Progenitor cell of endocrine pancreas (in vitro differentiated cells): Measurements from ENCODE around the gene RAB27A. TPM values are rescaled to one million over a fixed set of nuclear protein-coding genes. Genes with fewer than 3 reads are reported as not detected.
A peak's percentile ranks its signal among the peaks of the same experiment; 100 is the strongest.
"Not testable (repeated sequence)": the region's sequence is repeated elsewhere in the genome, so short reads cannot be mapped to it uniquely, and the experiment has no call there.

ENCODE experiments used
- DNase-seq: peaks from one replicate; pipeline ENCODE4 v3.0.0; 2021; ENCODE audit warnings: low spot score; ENCODE audit not compliant: unreplicated experiment
- H3K27ac Mint-ChIP-seq: 2 replicates; pipeline ENCODE4 v1.8.0; 2021; ENCODE audit warnings: mild to moderate bottlenecking, moderate library complexity, mixed read lengths
- H3K27me3 Mint-ChIP-seq: 2 replicates; pipeline ENCODE4 v1.8.0; 2021; ENCODE audit warnings: mixed read lengths
- H3K36me3 Mint-ChIP-seq: 2 replicates; pipeline ENCODE4 v1.8.0; 2022; ENCODE audit warnings: mixed read lengths; ENCODE audit not compliant: insufficient read depth
- H3K4me1 Mint-ChIP-seq: 2 replicates; pipeline ENCODE4 v1.8.0; 2021; ENCODE audit warnings: low read depth, mixed read lengths
- H3K4me3 Mint-ChIP-seq: 2 replicates; pipeline ENCODE4 v1.8.0; 2021; ENCODE audit warnings: low read depth, mild to moderate bottlenecking, moderate library complexity, mixed read lengths
- H3K9me3 Mint-ChIP-seq: 2 replicates; pipeline ENCODE4 v1.8.0; 2021; ENCODE audit warnings: low read depth, mixed read lengths
- CTCF ChIP-seq: fragments of 200-600 bp; sonication (generic); IDR thresholded peaks from one replicate; pipeline ENCODE4 v1.5.0; 2021; ENCODE audit warnings: antibody characterized with exemption, mild to moderate bottlenecking; ENCODE audit not compliant: unreplicated experiment
- total RNA-seq: library from RNA; stranded (reverse); gene quantifications from 2 replicates; pipeline ENCODE4 v1.2.1, GENCODE V29; 2021

Gene RAB27A
- total RNA-seq, 1 donor from 2014 or later, result 14.5 TPM

DNA sequence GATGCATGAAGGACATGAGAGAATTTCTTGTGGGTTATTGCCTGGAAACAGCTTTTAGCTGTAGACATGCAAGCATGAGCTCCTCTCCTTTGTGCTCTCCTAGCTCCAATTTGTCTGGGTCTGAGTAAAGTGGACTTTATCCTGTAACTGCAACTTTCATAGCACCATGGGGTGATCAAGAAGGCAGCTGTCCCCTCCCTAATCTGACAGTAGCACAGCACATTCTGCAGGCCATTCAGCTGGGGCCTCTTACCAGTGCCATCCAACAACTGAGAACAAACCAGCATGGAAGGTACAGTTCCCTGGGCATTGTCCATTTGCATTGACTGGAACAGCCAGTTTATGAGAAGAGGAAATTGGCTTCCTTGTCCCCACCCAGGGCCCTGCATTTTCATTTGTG, 7.7 kb upstream of the RAB27A start:
- no peak for DNase-seq
- no peak overlapping the region for H3K27ac Mint-ChIP-seq
- no peaks in the 10 kb centered on the region for H3K4me1 Mint-ChIP-seq
- H3K27me3 Mint-ChIP-seq, result no peaks in the 10 kb centered on the region
- no peak overlapping the region for H3K4me3 Mint-ChIP-seq
- no peak for TF ChIP-seq CTCF
- H3K36me3 Mint-ChIP-seq, result no peaks in the 10 kb centered on the region
- H3K9me3 Mint-ChIP-seq, result peaks cover 3% of the 10 kb centered on the region

GRCh38 chr15:55290528-55291057, 980 bp upstream of the RAB27A start:
- no peaks in the 10 kb centered on the region for H3K27me3 Mint-ChIP-seq
- DNase-seq, result peak; percentile 73
- peak; percentile 93 for TF ChIP-seq CTCF
- H3K36me3 Mint-ChIP-seq, result no peaks in the 10 kb centered on the region
- H3K27ac Mint-ChIP-seq, result peak overlapping the region; percentile 92
- H3K4me3 Mint-ChIP-seq, result peak overlapping the region; percentile 81
- H3K9me3 Mint-ChIP-seq, result no peaks in the 10 kb centered on the region
- H3K4me1 Mint-ChIP-seq, result peaks cover 5% of the 10 kb centered on the region

GRCh38 chr15:55289011-55289745, 435 bp downstream of the RAB27A start:
- H3K27me3 Mint-ChIP-seq, result no peaks in the 10 kb centered on the region
- no peaks in the 10 kb centered on the region for H3K9me3 Mint-ChIP-seq
- H3K27ac Mint-ChIP-seq, result peak overlapping the region; percentile 92
- H3K36me3 Mint-ChIP-seq, result no peaks in the 10 kb centered on the region
- H3K4me3 Mint-ChIP-seq, result peak overlapping the region; percentile 81
- DNase-seq, result peak; percentile 37
- peaks cover 5% of the 10 kb centered on the region for H3K4me1 Mint-ChIP-seq
- no peak for TF ChIP-seq CTCF

- Mint-ChIP-seq H3K4me1 (peaks cover 7% of the 10 kb centered on the region), H3K36me3 (no peaks in the 10 kb centered on the region), H3K9me3 (no peaks in the 10 kb centered on the region), H3K27me3 (no peaks in the 10 kb centered on the region), H3K27ac (peak overlapping the region; percentile 88), H3K4me3 (peak overlapping the region; percentile 81)
- DNase-seq, result no peak
- TF ChIP-seq CTCF, result no peak
Observed at GRCh38 chr15:55288006-55288717, 1.5 kb downstream of the RAB27A start.

GRCh38 chr15:55286442-55287189, 3.0 kb downstream of the RAB27A start:
- not testable (repeated sequence) for H3K27ac Mint-ChIP-seq, H3K9me3 Mint-ChIP-seq, H3K4me1 Mint-ChIP-seq, DNase-seq, H3K36me3 Mint-ChIP-seq, H3K27me3 Mint-ChIP-seq, H3K4me3 Mint-ChIP-seq
